ENCODE data around the gene MTIF2.
"Not testable (repeated sequence)": the region's sequence is repeated elsewhere in the genome, so short reads cannot be mapped to it uniquely, and the experiment has no call there.

The MTIF2 gene, protein sequence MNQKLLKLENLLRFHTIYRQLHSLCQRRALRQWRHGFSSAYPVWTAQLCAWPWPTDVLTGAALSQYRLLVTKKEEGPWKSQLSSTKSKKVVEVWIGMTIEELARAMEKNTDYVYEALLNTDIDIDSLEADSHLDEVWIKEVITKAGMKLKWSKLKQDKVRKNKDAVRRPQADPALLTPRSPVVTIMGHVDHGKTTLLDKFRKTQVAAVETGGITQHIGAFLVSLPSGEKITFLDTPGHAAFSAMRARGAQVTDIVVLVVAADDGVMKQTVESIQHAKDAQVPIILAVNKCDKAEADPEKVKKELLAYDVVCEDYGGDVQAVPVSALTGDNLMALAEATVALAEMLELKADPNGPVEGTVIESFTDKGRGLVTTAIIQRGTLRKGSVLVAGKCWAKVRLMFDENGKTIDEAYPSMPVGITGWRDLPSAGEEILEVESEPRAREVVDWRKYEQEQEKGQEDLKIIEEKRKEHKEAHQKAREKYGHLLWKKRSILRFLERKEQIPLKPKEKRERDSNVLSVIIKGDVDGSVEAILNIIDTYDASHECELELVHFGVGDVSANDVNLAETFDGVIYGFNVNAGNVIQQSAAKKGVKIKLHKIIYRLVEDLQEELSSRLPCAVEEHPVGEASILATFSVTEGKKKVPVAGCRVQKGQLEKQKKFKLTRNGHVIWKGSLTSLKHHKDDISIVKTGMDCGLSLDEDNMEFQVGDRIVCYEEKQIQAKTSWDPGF

DNA sequence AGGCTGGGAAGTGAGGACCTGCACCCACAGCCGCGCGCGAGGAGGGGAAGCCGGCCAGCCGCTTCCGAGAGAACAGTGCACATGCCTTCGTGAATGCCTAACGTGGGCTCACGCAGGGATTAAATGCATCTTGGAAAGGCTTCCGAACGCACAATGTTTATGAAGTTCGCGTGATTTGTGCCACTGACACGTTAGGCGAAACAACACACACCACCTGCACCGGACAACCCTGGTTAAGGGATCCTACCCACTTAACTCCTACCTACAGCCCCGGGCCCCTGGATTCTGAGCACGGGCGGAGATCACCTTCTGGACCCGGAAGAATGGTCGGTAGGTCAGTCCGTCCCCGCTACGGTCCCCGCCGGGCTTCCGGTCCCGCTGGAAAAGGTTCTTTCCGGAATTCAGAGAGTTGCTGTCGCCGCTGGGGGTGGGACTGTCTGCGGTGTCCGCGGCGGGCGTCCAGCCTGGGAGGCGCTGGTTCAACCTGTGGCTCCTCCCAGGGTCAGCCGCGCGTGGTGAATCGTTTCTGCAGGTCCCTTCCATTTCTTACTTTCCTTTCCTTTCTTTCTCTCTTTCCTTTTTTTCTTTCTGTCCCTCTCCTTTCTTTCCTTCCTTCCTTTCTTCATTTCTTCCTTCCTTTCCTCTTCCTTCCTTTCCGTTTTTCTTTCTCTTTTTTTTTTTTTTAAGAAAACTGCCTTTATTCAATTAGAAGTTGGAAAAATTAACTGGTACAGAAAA, at the start of gene MTIF2:
MTIF2 (minus strand) TSS at position 325 of the 738 bp plus-strand sequence. CDS start 5,373 bp downstream, outside the sequence.
- DNase-seq = peak; percentile 91 to 98

DNA sequence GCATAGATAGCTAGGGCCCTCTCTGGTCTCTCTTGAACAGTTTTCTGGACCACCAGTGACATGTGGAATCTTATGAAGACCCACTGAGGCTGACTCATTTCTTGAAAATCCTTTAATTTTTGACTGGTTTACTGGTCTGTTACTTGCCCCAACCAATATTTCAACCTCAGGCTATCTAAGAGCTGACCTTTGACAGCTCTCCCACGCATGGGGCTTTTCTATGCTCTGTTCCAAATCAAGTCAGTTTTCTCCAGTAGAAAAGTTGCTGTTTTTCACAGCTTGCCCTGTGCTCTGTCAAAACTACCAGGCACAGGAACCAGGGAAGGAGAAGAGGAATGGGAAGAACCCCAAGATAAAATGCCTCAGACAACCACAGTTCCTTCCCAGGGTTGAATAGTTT, 46.0 kb upstream of the MTIF2 start:
- no peak for DNase-seq

- DNase-seq = no peak
Measured at GRCh38 chr2:55311444-55311870, 42.4 kb upstream of the MTIF2 start.

DNA sequence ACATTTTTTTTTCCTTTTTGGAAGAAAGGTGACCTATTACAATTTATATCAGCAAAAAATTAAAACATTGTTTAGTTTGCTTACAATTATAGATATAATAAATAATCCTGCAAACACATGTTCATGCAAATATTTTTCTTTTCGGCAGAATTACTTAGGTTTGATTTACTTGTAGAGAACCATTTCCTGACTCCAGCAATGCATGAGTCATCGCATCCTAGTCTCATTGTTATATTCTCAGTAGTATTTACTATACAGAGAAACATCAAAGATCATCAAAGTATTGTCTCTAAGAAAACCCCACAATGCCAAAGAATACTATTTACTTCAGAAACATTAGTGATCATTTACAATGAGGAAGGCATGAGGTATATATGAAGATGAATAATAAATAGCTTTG, 40.4 kb upstream of the MTIF2 start:
- no peak for DNase-seq

- DNase-seq = no peak
Measured at GRCh38 chr2:55302241-55302640, 33.2 kb upstream of the MTIF2 start.

DNA sequence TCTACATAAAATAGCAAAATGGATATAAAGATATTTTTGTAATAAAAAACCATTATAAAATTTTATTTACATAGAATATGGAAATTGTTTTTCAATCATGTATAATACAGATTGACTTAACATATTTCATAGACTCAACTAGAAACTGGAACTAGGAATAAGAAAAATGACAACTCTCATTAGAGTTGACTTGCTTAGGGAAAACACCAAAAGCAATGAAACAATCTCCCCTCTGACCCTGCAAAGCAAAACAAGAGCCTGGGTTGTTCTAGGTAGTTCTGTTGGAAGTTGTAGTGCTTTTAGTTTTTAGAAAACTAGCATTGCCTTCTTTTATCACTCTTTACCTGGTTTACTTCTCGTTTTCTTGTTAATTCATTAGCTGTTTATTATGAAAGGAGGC, 32.2 kb upstream of the MTIF2 start:
- DNase-seq = no peak

DNA sequence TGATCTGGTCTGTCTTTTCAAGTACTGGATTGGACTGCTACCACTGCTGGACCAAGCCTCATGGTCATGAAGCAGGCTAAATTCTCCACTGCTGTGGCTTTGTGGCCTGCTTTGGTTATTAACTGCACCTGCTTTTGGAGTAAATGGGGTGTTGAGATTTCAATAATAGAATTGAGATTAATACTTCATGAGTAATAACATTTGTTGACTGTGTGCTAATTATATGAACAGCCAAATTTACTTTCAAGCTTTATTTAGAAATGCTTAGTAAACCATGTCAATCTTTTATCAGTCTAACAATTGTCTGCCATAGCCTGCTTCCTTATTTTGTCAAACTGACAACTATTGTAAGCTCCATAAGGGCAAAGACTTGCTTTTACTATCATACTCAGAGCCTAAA, 27.4 kb upstream of the MTIF2 start:
- no peak for DNase-seq

GRCh38 chr2:55283083-55283482, 14.1 kb upstream of the MTIF2 start:
- DNase-seq = no peak

DNA sequence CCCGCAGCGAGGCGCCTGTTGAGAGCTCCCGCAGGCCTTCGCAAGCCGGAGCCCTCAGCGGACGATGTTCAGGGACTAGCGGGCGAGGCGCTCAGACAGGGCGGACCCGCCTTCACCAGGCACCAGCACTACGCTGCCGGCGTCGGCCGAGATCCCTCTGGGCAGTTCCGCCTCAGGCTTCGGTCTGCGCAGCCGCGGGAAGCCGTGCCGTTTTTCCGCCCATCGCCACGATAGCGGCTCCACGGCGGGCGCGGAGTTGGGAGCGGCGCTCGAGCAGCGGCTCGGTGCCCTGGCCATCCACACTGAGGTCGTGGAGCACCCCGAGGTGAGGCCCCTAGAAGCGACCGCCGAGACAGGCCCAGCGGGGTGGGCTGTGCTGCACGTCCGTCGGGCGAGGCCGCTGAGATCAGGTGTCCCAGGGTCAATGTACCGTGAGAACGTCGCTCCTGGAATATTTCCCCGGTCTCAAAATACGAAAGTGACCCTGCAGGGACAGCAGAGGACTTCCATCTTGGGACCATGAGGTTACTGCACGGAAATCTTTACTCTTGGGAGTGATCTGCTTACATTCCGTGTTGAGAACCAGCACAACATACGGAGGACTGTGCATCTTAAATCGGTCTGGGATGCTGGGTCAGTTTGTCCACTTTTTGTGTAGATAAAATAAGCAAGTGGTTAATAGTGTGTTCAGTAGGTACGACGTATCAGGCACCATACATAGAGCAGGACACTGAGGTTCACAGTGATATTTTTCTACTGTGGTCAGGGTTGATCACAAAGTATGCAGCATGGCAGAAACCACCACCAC, 13.3 kb upstream of the MTIF2 start:
- peak; percentile 86 to 88 for DNase-seq

- DNase-seq = not testable (repeated sequence)
Measured at GRCh38 chr2:55280851-55281546, 12.0 kb upstream of the MTIF2 start.

DNA sequence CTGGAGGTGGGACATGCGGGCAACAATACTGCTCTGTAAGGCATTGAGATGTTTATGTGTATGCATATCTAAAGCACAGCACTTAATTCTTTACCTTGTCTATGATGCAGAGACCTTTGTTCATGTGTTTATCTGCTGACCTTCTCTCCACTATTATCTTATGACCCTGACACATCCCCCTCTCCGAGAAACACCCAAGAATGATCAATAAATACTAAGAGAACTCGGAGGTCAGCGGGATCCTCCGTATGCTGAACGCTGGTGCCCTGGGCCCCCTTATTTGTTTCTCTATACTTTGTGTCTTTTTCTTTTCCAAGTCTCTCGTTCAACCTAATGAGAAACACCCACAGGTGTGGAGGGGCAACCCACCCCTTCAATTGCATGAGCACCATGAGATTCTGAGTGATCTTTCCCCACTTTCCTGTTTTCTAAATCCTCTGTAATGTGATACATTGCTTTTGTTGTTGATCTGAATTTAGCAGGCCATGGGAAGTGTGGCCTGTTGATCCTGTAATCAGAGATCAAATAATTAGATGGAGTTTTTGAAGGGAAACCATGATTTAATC, 10.9 kb upstream of the MTIF2 start:
- not testable (repeated sequence) for DNase-seq

DNA sequence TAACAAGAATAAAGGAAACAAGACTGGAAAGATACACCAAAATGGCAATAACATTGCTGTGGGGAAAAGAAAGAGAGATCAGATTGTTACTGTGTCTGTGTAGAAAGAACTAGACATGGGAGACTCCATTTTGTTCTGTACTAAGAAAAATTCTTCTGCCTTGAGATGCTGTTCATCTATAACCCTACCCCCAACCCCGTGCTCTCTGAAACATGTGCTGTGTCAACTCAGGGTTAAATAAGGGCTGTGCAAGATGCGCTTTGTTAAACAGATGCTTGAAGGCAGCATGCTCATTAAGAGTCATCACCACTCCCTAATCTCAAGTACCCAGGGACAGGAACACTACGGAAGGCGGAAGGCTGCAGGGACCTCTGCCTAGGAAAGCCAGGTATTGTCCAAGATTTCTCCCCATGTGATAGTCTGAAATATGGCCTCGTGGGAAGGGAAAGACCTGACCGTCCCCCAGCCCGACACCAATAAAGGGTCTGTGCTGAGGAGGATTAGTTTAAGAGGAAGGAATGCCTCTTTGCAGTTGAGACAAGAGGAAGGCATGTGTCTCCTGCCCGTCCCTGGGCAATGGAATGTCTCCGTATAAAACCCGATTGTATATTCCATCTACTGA, 10.3 kb upstream of the MTIF2 start:
- DNase-seq = peak; percentile 21 to 41

DNA sequence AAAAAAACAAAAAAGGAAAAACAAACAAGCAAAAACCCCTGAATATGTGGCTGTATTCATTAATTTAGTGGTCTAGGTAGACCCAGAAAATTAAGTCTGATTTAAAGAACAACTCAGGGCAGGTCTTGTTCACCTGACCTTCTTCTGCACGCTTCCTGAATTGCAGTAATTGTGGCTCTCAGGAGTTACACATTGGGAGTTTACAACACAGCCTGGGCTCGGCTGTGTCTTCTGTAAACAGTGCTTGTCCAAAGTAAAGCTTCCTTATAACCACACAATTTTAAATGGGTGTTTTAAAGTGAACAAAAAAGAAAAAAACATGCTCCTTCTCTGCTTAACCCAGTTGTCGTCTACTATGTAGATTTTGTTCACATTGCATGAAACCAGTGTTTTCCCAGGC, 8.3 kb upstream of the MTIF2 start:
- no peak for DNase-seq

- DNase-seq = not testable (repeated sequence)
Measured at GRCh38 chr2:55274346-55274745, 5.3 kb upstream of the MTIF2 start.

GRCh38 chr2:55269645-55269990, 587 bp upstream of the MTIF2 start:
- DNase-seq = no peak

GRCh38 chr2:55268288-55268906, 634 bp downstream of the MTIF2 start:
- DNase-seq = no peak

DNA sequence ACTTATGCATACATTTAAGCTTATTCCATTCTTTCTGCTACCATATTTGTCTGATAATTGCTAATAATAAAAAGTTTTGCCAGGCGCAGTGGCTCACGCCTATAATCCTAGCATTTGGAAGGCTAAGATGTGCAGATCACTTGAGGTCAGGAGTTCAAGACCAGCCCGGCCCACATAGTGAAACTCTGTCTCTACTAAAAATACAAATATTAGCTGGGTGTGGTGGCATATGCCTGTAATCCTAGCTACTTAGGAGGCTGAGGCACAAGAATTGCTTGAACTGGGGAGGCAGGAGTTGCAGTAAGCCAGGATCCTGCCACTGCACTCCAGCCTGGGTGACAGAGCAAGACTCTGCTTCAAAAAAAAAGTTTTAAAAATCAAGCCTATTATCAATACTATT, 9.4 kb downstream of the MTIF2 start:
- DNase-seq = not testable (repeated sequence)

DNA sequence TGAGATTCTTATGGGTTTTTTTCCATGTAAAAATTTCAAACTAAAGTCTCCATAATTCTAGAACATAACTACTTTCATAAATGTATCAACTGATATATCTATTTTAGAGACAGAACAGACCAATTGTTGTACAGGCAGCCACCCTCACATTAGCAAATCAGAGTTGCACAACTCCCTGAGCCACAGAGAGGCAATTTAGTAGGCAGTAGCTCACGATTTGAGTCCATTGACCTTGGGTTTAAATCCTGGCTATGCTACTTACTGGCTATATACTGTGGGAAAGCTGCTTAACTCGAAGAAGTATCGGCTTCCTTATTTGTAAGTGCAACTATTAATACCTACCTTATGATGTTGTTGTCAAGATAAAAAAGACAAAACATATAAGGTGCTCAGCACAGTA, 16.2 kb downstream of the MTIF2 start:
- DNase-seq = no peak

GRCh38 chr2:55247025-55247424, 22.0 kb downstream of the MTIF2 start:
- no peak for DNase-seq

DNA sequence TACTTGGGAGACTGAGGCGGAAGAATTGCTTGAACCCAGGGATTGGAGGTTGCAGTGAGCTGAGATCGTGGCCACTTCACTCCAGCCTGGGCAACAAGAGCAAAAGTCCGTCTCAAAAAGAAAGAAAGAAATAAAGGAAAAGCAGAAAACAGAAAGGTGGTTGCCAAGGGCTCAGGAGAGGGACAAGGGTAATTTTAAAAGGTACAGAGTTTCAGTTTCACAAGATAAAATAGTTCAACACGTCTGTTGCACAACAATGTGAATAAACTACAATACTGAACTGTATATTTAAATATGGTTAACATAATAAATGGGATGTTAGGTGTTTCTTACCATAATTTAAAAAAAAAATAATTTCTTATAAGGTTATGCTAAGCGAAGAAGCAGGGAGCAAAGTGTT, 23.6 kb downstream of the MTIF2 start:
- DNase-seq = no peak

DNA sequence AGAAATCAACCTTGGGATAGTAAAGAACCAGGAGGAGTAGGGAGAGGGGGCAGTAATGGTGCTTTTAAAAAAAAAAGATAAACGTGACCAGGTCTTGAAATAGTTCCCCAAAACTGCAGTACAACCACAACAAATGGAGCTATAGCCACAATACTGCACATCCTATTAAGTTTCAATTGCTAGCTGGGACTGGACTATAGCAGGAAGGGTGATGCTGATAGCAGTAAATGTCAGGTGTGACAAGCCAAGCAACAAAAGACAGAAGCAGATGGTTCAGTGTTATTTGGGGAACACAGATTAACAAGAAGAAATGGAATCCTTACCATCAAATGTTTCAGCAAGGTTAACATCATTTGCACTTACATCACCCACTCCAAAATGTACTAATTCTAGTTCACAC, 26.4 kb downstream of the MTIF2 start:
- DNase-seq = no peak
